HepG2 (cell line): ENCODE results near the gene MAP2K1. TPM values are rescaled to one million over a fixed set of nuclear protein-coding genes. Genes with fewer than 3 reads are reported as not detected.

Source experiments
- ATAC-seq: fragments of 200-7000 bp; cut with Tn5 transposase; 3 replicates; pipeline ENCODE4 v1.9.1; 2020; ENCODE audit warnings: mild to moderate bottlenecking, moderate library complexity
- BruUV-seq: library from RNA; stranded (reverse); fragments of 400-500 nt; replicated peaks from 2 replicates; lab custom pipeline; 2021; lab: Mats Ljungman, UMichigan
- CTCF ChIA-PET: fragments of 300-600 bp; formaldehyde crosslinking; extraction: SDS; loops from one replicate; lab custom pipeline; 2021; ENCODE audit warnings: low total read pairs, inconsistent platforms, low intra/inter-chr PET ratio; lab: Yijun Ruan, JAX
- POLR2A ChIA-PET: fragments of 350-600 bp; sonication (Branson Sonifier 250); formaldehyde crosslinking; loops from one replicate; lab custom pipeline; 2020; ENCODE audit warnings: antibody characterized with exemption, inconsistent platforms; lab: Yijun Ruan, JAX
- DNase-seq: peaks from one replicate; pipeline ENCODE4 v3.0.0-alpha.2; 2015; ENCODE audit warnings: low spot score
- FAIRE-seq: peaks from 3 replicates; lab custom pipeline; 2011; peaks lifted over from hg19 to GRCh38; lab: Jason Lieb, UNC
- H2AFZ ChIP-seq: one replicate; pipeline ENCODE4 v1.6.1; 2011; ENCODE audit warnings: low read length, inconsistent platforms
- H3K27ac ChIP-seq: fragments of 300-600 bp; 3 replicates; pipeline ENCODE4 v1.8.0; 2011; ENCODE audit warnings: mixed run types, mild to moderate bottlenecking, mixed read lengths, low read length, inconsistent platforms; ENCODE audit not compliant: insufficient read depth; ENCODE audit errors: extremely low read length
- H3K27me3 ChIP-seq, 2 experiments: fragments of 200-600 bp in 1 of 2; 2 replicates in 1 of 2; 3 replicates in 1 of 2; pipeline versions ENCODE4 v1.6.0 to v1.8.0; 2011; ENCODE audit warnings: low read length in 2 of 2, mild to moderate bottlenecking in 2 of 2, moderate library complexity in 2 of 2, inconsistent platforms in 1 of 2; ENCODE audit not compliant: insufficient read depth in 2 of 2, control insufficient read depth in 1 of 2
- H3K36me3 ChIP-seq, 2 experiments: fragments of 200-600 bp in 1 of 2; replicated peaks in 1 of 2; 2 replicates in 1 of 2; 3 replicates in 1 of 2; pipeline versions ENCODE4 v1.5.1 to v1.8.0; 2011; ENCODE audit warnings: low read length in 2 of 2, inconsistent platforms in 1 of 2; ENCODE audit not compliant: insufficient read depth in 2 of 2, control insufficient read depth in 1 of 2
- H3K4me1 ChIP-seq: 2 replicates; pipeline ENCODE4 v1.5.1; 2012; ENCODE audit warnings: low read length, inconsistent platforms; ENCODE audit not compliant: insufficient read depth
- H3K4me2 ChIP-seq: 2 replicates; pipeline ENCODE4 v1.6.0; 2011; ENCODE audit warnings: low read depth, low read length, inconsistent platforms
- H3K4me3 ChIP-seq, 3 experiments: fragments of 200-600 bp in 1 of 3; sonication (generic), shearing (Covaris generic) in 1 of 3; replicated peaks in 1 of 3; 2 replicates each; pipeline ENCODE4 v1.5.1; 2011 to 2016; ENCODE audit warnings: low read length in 3 of 3, inconsistent platforms in 2 of 3, low read depth in 2 of 3, mild to moderate bottlenecking in 2 of 3, control low read depth in 1 of 3, mixed read lengths in 1 of 3; ENCODE audit not compliant: insufficient read depth in 1 of 3
- H3K79me2 ChIP-seq: one replicate; pipeline ENCODE4 v1.6.1; 2011; ENCODE audit warnings: low read length, inconsistent platforms; ENCODE audit not compliant: insufficient read depth
- H3K9ac ChIP-seq: 2 replicates; pipeline ENCODE4 v1.6.0; 2011; ENCODE audit warnings: mild to moderate bottlenecking, low read depth, low read length, inconsistent platforms; ENCODE audit not compliant: insufficient read depth
- H3K9me3 ChIP-seq: 2 replicates; pipeline ENCODE4 v1.5.1; 2012; ENCODE audit warnings: mild to moderate bottlenecking, low read length
- H4K20me1 ChIP-seq: 2 replicates; pipeline ENCODE4 v1.6.0; 2011; ENCODE audit warnings: inconsistent platforms, mild to moderate bottlenecking, low read length, moderate library complexity; ENCODE audit not compliant: insufficient read depth
- BCL6 ChIP-seq: IDR thresholded peaks from 2 replicates; pipeline ENCODE4 v1.6.1; 2016; ENCODE audit warnings: missing genetic modification reagents, missing compliant biosample characterization
- CAMTA2 ChIP-seq: sonication (generic); formaldehyde crosslinking; IDR thresholded peaks from 2 replicates; pipeline ENCODE4 v1.4.0; 2020; ENCODE audit warnings: mild to moderate bottlenecking, missing genetic modification reagents, borderline replicate concordance
- CCAR2 ChIP-seq: fragments of 200-400 bp; formaldehyde crosslinking; optimal IDR thresholded peaks from 2 replicates; pipeline ENCODE3; 2018; ENCODE audit warnings: low read depth, mild to moderate bottlenecking, low read length, moderate library complexity
- HNF1B ChIP-seq: sonication (generic); formaldehyde crosslinking; IDR thresholded peaks from 2 replicates; pipeline ENCODE4 v1.5.1; 2020; ENCODE audit warnings: mild to moderate bottlenecking, moderate library complexity, missing genetic modification reagents
- KAT2B ChIP-seq: fragments of 150-350 bp; IDR thresholded peaks from 2 replicates; pipeline ENCODE4 v1.6.1; 2014; ENCODE audit warnings: low read depth, low read length, borderline replicate concordance
- SP1 ChIP-seq, 2 experiments: fragments of 450-650 bp in 1 of 2; sonication (generic) in 1 of 2; formaldehyde crosslinking in 1 of 2; IDR thresholded peaks; 2 replicates each; pipeline versions ENCODE4 v1.4.0 to v1.6.1; 2016 to 2020; ENCODE audit warnings: missing genetic modification reagents in 1 of 2
- STAT5B ChIP-seq: sonication (generic); formaldehyde crosslinking; IDR thresholded peaks from 2 replicates; pipeline ENCODE4 v1.4.0; 2020; ENCODE audit warnings: missing genetic modification reagents
- TBX2 ChIP-seq: sonication (generic); formaldehyde crosslinking; IDR thresholded peaks from 2 replicates; pipeline ENCODE4 v1.5.0; 2020; ENCODE audit warnings: missing genetic modification reagents, mild to moderate bottlenecking, borderline replicate concordance
- ZBTB21 ChIP-seq: sonication (generic); formaldehyde crosslinking; IDR thresholded peaks from 2 replicates; pipeline ENCODE4 v1.4.0; 2020; ENCODE audit warnings: missing genetic modification reagents
- ZBTB38 ChIP-seq: sonication (generic); formaldehyde crosslinking; IDR thresholded peaks from 2 replicates; pipeline ENCODE4 v1.5.1; 2020; ENCODE audit warnings: mild to moderate bottlenecking, missing genetic modification reagents
- ZNF224 ChIP-seq: sonication (generic); formaldehyde crosslinking; IDR thresholded peaks from 2 replicates; pipeline ENCODE4 v1.5.0; 2020; ENCODE audit warnings: mild to moderate bottlenecking, missing genetic modification reagents
- ZNF33B ChIP-seq: sonication (generic); formaldehyde crosslinking; IDR thresholded peaks from 2 replicates; pipeline ENCODE4 v1.5.1; 2020; ENCODE audit warnings: mild to moderate bottlenecking, missing genetic modification reagents
- ZNF615 ChIP-seq: sonication (generic); formaldehyde crosslinking; IDR thresholded peaks from 2 replicates; pipeline ENCODE4 v1.5.0; 2020; ENCODE audit warnings: mild to moderate bottlenecking, missing genetic modification reagents, borderline replicate concordance
- ZNF737 ChIP-seq: sonication (generic); formaldehyde crosslinking; IDR thresholded peaks from 2 replicates; pipeline ENCODE4 v1.5.0; 2020; ENCODE audit warnings: missing genetic modification reagents, mild to moderate bottlenecking, borderline replicate concordance
- WGBS: methylation state at CpG from one replicate; pipeline ENCODE4 v1.1.6; 2017; ENCODE audit warnings: low lambda C conversion rate; 5-methylcytosine and 5-hydroxymethylcytosine counted together
- in situ Hi-C: cut with HindIII; loops from 2 replicates; pipeline ENCODE4 v1.10.0; 2017; ENCODE audit warnings: low pct_unique_long_range_greater_than_20kb; ENCODE audit not compliant: extremely low pct_ligation_motif_present
- intact Hi-C: fragments of 100-400 bp; cut with micrococcal nuclease; formaldehyde crosslinking; loops from one replicate; pipeline ENCODE4 v1.10.0; 2022; ENCODE audit not compliant: unreplicated experiment
- polyA plus RNA-seq, 8 experiments: library from polyadenylated mRNA; depleted of rRNA in 3 of 8; stranded (reverse) in 7 of 8; unstranded in 1 of 8; fragments of >200 nt; fragmentation: Illumina TruSeq in 4 of 8; extraction: Trizol in 4 of 8; gene quantifications; 2 replicates each; pipeline versions ENCODE4 v1.2.1 to v1.2.3, GENCODE V29; 2011 to 2016; ENCODE audit warnings: low read depth in 4 of 8, missing spikeins in 1 of 8, mixed read lengths in 1 of 8; ENCODE audit not compliant: insufficient read depth in 1 of 8
- total RNA-seq, 5 experiments: library from RNA; depleted of rRNA; stranded (reverse); fragments of >200 nt; fragmentation: Illumina TruSeq; extraction: Trizol; gene quantifications; 2 replicates each; pipeline ENCODE4 v1.2.3, GENCODE V29; 2016; ENCODE audit warnings: low read depth in 1 of 5
- TF ChIP-seq, protein P1 (sequence below): sonication (generic); formaldehyde crosslinking; IDR thresholded peaks from 2 replicates; pipeline ENCODE4 v1.5.1; 2020; ENCODE audit warnings: missing genetic modification reagents, mild to moderate bottlenecking, borderline replicate concordance
- TF ChIP-seq, protein P2 (sequence below): sonication (generic); formaldehyde crosslinking; IDR thresholded peaks from 2 replicates; pipeline ENCODE4 v1.8.1; 2023; ENCODE audit warnings: missing genetic modification reagents, inconsistent platforms, borderline replicate concordance
- TF ChIP-seq, protein P3 (sequence below): sonication (generic); formaldehyde crosslinking; IDR thresholded peaks from 2 replicates; pipeline ENCODE4 v1.4.0; 2020; ENCODE audit warnings: low read depth, mild to moderate bottlenecking, missing genetic modification reagents

MAP2K1 gene
- total and polyA plus RNA-seq, 2 of the 13 experiments (the other 11 are each of a cell fraction or from before 2014, with no cell fraction given), result 24.1 to 49.2 TPM

- Histone ChIP-seq H3K36me3 (peaks cover 16 to 65% of the 10 kb centered on the region in 2 experiments), H3K4me1 (no peaks in the 10 kb centered on the region), H3K4me3 (no peak overlapping the region), H3K9me3 (no peaks in the 10 kb centered on the region), H3K4me2 (no peak overlapping the region), H3K27ac (no peak overlapping the region), H2AFZ (no peak overlapping the region), H3K27me3 (no peaks in the 10 kb centered on the region), H3K79me2 (no peaks in the 10 kb centered on the region)
- WGBS, result 96% methylated on average over 4 of the region's 5 CpGs
- FAIRE-seq (no peak), DNase-seq (no peak)
- intact Hi-C loops (no loop called here), in situ Hi-C loops (loop anchor here (25.0 kb wide), 1 partner anchor 101 kb away; the partner anchor contains the start of gene MAP2K1)
- ChIA-PET POLR2A (interaction anchor here (1.3 to 2.0 kb wide), 2 partner anchors 8 to 10 kb away, joined by 3 to 4 read pairs; no protein-coding TSS in a partner anchor), CTCF (no interaction called here)
- BruUV-seq, result no TSS peak
- no peak for TF ChIP-seq ZNF737 (CRISPR knock-in tag)
- TF ChIP-seq ZBTB21 (CRISPR knock-in tag), result no peak
- TF ChIP-seq TBX2 (CRISPR knock-in tag), result no peak
- no peak for TF ChIP-seq ZNF224 (CRISPR knock-in tag)
- TF ChIP-seq STAT5B (CRISPR knock-in tag), result no peak
- TF ChIP-seq, protein P1, sequence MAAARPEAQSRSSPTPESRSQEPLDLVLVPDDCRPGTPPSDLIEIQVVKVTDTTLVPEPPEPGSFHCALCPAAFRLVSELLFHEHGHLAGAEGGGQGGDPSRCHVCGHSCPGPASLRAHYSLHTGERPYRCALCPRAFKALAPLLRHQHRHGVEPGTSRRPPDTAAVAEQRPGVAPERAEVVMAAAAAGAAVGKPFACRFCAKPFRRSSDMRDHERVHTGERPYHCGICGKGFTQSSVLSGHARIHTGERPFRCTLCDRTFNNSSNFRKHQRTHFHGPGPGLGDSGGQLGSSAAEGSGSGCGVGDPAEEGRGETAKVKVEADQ (CRISPR knock-in tag), result no peak
- TF ChIP-seq ZNF615 (CRISPR knock-in tag), result no peak
- TF ChIP-seq SP1 (IDR thresholded peaks at IDR 0.05), result no peak
- no peak for TF ChIP-seq SP1 (CRISPR knock-in tag; IDR thresholded peaks at IDR 0.05)
- TF ChIP-seq, protein P2, sequence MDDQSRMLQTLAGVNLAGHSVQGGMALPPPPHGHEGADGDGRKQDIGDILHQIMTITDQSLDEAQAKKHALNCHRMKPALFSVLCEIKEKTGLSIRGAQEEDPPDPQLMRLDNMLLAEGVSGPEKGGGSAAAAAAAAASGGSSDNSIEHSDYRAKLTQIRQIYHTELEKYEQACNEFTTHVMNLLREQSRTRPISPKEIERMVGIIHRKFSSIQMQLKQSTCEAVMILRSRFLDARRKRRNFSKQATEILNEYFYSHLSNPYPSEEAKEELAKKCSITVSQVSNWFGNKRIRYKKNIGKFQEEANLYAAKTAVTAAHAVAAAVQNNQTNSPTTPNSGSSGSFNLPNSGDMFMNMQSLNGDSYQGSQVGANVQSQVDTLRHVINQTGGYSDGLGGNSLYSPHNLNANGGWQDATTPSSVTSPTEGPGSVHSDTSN (CRISPR knock-in tag), result no peak
- TF ChIP-seq KAT2B, result no peak
- no peak for TF ChIP-seq ZBTB38 (CRISPR knock-in tag)
- TF ChIP-seq, protein P3, sequence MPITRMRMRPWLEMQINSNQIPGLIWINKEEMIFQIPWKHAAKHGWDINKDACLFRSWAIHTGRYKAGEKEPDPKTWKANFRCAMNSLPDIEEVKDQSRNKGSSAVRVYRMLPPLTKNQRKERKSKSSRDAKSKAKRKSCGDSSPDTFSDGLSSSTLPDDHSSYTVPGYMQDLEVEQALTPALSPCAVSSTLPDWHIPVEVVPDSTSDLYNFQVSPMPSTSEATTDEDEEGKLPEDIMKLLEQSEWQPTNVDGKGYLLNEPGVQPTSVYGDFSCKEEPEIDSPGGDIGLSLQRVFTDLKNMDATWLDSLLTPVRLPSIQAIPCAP (CRISPR knock-in tag), result no peak
- no peak for TF ChIP-seq CAMTA2
- no peak for TF ChIP-seq CCAR2
- no peak for TF ChIP-seq HNF1B (CRISPR knock-in tag)
- TF ChIP-seq BCL6, result no peak
- TF ChIP-seq ZNF33B (CRISPR knock-in tag), result no peak
- TF ChIP-seq, all 625 proteins: peak for 0
- H4K20me1 ChIP-seq, result no peaks in the 10 kb centered on the region
- H3K9ac ChIP-seq, result no peak overlapping the region
- ATAC-seq, result peak; percentile 14; the same call in 1 of the 3 replicates
Measured at GRCh38 chr15:66488525-66488924, 101.8 kb downstream of the MAP2K1 start.
